T-helper 1 cell treated with Interleukin-12 subunit alpha and Interleukin-12 subunit beta and Interleukin-4 antibody, amounts not matched to agents 30 ng/mL and 1 ng/mL, for 36 hours (primary cell): ENCODE data around the gene OR2T11. TPM values are rescaled to one million over a fixed set of nuclear protein-coding genes. Genes with fewer than 3 reads are reported as not detected.
"Not testable (repeated sequence)": the region's sequence is repeated elsewhere in the genome, so short reads cannot be mapped to it uniquely, and the experiment has no call there.

Experiments used
- intact Hi-C: fragments of 100-400 bp; cut with micrococcal nuclease; formaldehyde crosslinking; loops from one replicate; pipeline ENCODE4 v1.15.1; 2024
- total RNA-seq: library from RNA; stranded (reverse); gene quantifications from 2 replicates; pipeline ENCODE4 v1.2.3, GENCODE V29; 2022

The OR2T11 gene
- total RNA-seq, 1 donor from 2014 or later = not detected

- intact Hi-C loops = no loop called here
Measured at GRCh38 chr1:248618878-248619277, 16.0 kb downstream of the OR2T11 start.

GRCh38 chr1:248618119-248618518, 16.8 kb downstream of the OR2T11 start:
- intact Hi-C loops = no loop called here

GRCh38 chr1:248613742-248614141, 21.1 kb downstream of the OR2T11 start:
- intact Hi-C loops = no loop called here

- intact Hi-C loops = loop anchor here (1.0 kb wide), 1 partner anchor 208 kb away; no protein-coding TSS in a partner anchor
Measured at GRCh38 chr1:248611883-248612414, 22.9 kb downstream of the OR2T11 start.

GRCh38 chr1:248610301-248610700, 24.6 kb downstream of the OR2T11 start:
- intact Hi-C loops = no loop called here

- intact Hi-C loops = no loop called here
Measured at GRCh38 chr1:248599396-248599795, 35.5 kb downstream of the OR2T11 start.

GRCh38 chr1:248597589-248597988, 37.3 kb downstream of the OR2T11 start, which contains the start of gene OR2T10:
OR2T10 (minus strand) TSS chr1:248597700; CDS start chr1:248593768, 3,932 bp downstream.
- intact Hi-C loops = no loop called here

GRCh38 chr1:248596615-248597014, 38.3 kb downstream of the OR2T11 start:
- intact Hi-C loops = no loop called here

GRCh38 chr1:248593226-248593625, 41.7 kb downstream of the OR2T11 start:
- intact Hi-C loops = no loop called here

- intact Hi-C loops = no loop called here
Measured at GRCh38 chr1:248592655-248593054, 42.2 kb downstream of the OR2T11 start.

GRCh38 chr1:248590055-248590454, 44.8 kb downstream of the OR2T11 start:
- intact Hi-C loops = no loop called here

GRCh38 chr1:248589334-248589733, 45.6 kb downstream of the OR2T11 start:
- intact Hi-C loops = loop anchor here (10.0 kb wide), 1 partner anchor 185 kb away; the partner anchor contains the start of gene OR2T1

GRCh38 chr1:248585266-248585665, 49.6 kb downstream of the OR2T11 start:
- intact Hi-C loops = loop anchor here (10.0 kb wide), 1 partner anchor 180 kb away; the partner anchor contains the start of gene OR2T1

GRCh38 chr1:248576260-248576980, 58.5 kb downstream of the OR2T11 start:
- intact Hi-C loops = no loop called here

GRCh38 chr1:248574657-248575056, 60.2 kb downstream of the OR2T11 start, which contains the start of gene OR2T34:
OR2T34 (minus strand) TSS chr1:248574757; CDS start chr1:248574757, 0 bp downstream.
- intact Hi-C loops = not testable (repeated sequence)

GRCh38 chr1:248573856-248574255, 61.0 kb downstream of the OR2T11 start:
- intact Hi-C loops = not testable (repeated sequence)

Other genes starting within 250 kb of the OR2T11 start
- gene OR2T1, start 232.0 kb downstream of the OR2T11 start, total RNA-seq = not detected in 2 replicates
- gene OR2T2, start 189.5 kb downstream of the OR2T11 start, total RNA-seq = not detected in 2 replicates
- gene OR2T3, start 161.7 kb downstream of the OR2T11 start, total RNA-seq = not detected in 2 replicates
- gene OR2T5, start 146.5 kb downstream of the OR2T11 start, total RNA-seq = not detected in 2 replicates
- not detected in 2 replicates for gene OR2G6, start 127.0 kb downstream of the OR2T11 start, total RNA-seq
- not detected in 2 replicates for gene OR2T29, start 72.3 kb downstream of the OR2T11 start, total RNA-seq
- gene OR2T34, start 60.3 kb downstream of the OR2T11 start, total RNA-seq = not detected in 2 replicates
- gene OR2T10, start 37.4 kb downstream of the OR2T11 start, total RNA-seq = not detected in 2 replicates
- gene OR2T35, start 10.2 kb upstream of the OR2T11 start, total RNA-seq = not detected in 2 replicates
- gene OR2T27, start 20.4 kb upstream of the OR2T11 start, total RNA-seq = not detected in 2 replicates
- gene OR14I1, start 67.7 kb upstream of the OR2T11 start, total RNA-seq = not detected in 2 replicates
- not detected in 2 replicates for gene LYPD8, start 120.7 kb upstream of the OR2T11 start, total RNA-seq
- 32.2 and 34.1 TPM in 2 replicates for gene SH3BP5L, start 190.8 kb upstream of the OR2T11 start, total RNA-seq
- 52.6 and 53.9 TPM in 2 replicates for gene ZNF672, start 203.1 kb upstream of the OR2T11 start, total RNA-seq
- 57.1 and 65.2 TPM in 2 replicates for gene ZNF692, start 224.0 kb upstream of the OR2T11 start, total RNA-seq